ENCODE measurements around the gene MORN1. TPM values are rescaled to one million over a fixed set of nuclear protein-coding genes. Genes with fewer than 3 reads are reported as not detected.

Gene MORN1
- total RNA-seq, 2 experiments from 2014 or later, result 5.3 to 6.5 TPM

DNA sequence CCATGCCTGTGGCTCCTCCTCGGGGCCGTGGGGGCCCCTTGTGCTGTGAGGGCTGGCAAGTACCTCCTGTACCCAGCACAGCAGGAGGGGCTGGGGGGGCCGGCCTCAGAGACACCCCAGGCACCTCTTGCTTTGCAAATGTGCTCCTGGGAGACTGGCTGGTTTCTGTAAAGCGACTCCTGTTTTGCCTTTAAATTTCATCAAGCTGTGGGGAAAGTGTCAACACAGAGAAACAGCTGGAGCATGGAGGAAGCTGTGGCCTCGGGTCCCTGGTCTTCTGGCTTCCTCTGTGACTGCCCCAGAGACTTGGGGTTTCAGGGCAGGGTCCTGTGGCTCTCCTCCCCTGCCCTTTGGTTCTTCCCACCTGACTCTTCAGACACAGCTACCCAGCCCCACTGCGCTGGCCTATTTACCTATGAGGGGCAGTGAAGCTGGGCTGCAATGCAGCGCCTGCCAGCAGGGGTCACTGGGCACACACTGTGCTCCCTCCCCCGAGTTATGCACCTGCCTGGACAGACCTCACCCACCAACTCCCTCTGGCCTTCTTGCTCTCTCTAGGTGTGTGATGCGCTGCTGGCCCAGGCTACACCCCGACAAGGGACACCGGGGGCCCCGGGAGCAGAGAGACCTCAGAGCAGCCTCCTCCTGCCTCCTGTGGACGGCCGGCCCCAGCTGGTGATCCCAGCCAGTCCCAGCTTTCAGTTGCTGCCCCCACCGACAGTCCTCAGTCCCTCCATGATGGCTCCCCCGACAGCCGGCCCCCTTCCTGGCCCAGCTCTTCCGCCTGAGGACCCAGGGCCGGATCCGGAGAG lies 38.6 kb upstream of the MORN1 start:
- peaks cover 9% of the 10 kb centered on the region for H3K4me1 ChIP-seq (ENCODE audit: insufficient read depth, low read length)
- intact Hi-C loops (cut with DNase I, micrococcal nuclease), result no loop called here
- Mint-ChIP-seq H3K9me3 (no peaks in the 10 kb centered on the region), H3K27me3 (no peaks in the 10 kb centered on the region), H3K36me3 (ENCODE audit: low read depth) (no peaks in the 10 kb centered on the region), H3K27ac (no peak overlapping the region), H3K4me3 (no peak overlapping the region), H3K4me1 (ENCODE audit: low read depth) (no peaks in the 10 kb centered on the region)
- H3K27ac ChIP-seq (ENCODE audit: low read depth in 1 of 2, low read length in 2 of 2), result no peak overlapping the region
- H3K4me3 ChIP-seq (ENCODE audit: low read length), result no peak overlapping the region
- H3K36me3 ChIP-seq (ENCODE audit: insufficient read depth, low read length), result peaks cover 8% of the 10 kb centered on the region
- H3K27me3 ChIP-seq (ENCODE audit: control insufficient read depth in 1 of 2, insufficient read depth in 2 of 2, low read length in 2 of 2), result no peaks in the 10 kb centered on the region
- ChIA-PET CTCF (no interaction called here), POLR2A (interaction anchor here (0.9 kb wide), 1 partner anchor 14 kb away, joined by 4 read pairs; no protein-coding TSS in a partner anchor)
- ATAC-seq (ENCODE audit: poor library complexity), result no peak
- TF ChIP-seq, protein P1, sequence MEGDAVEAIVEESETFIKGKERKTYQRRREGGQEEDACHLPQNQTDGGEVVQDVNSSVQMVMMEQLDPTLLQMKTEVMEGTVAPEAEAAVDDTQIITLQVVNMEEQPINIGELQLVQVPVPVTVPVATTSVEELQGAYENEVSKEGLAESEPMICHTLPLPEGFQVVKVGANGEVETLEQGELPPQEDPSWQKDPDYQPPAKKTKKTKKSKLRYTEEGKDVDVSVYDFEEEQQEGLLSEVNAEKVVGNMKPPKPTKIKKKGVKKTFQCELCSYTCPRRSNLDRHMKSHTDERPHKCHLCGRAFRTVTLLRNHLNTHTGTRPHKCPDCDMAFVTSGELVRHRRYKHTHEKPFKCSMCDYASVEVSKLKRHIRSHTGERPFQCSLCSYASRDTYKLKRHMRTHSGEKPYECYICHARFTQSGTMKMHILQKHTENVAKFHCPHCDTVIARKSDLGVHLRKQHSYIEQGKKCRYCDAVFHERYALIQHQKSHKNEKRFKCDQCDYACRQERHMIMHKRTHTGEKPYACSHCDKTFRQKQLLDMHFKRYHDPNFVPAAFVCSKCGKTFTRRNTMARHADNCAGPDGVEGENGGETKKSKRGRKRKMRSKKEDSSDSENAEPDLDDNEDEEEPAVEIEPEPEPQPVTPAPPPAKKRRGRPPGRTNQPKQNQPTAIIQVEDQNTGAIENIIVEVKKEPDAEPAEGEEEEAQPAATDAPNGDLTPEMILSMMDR (IDR thresholded peaks at IDR 0.05), result no peak
- DNase-seq, result no peak
- peaks cover 0 to 23% of the 10 kb centered on the region in 2 experiments for H3K9me3 ChIP-seq (ENCODE audit: control insufficient read depth in 1 of 2, insufficient read depth in 1 of 2, low read length in 2 of 2)

DNA sequence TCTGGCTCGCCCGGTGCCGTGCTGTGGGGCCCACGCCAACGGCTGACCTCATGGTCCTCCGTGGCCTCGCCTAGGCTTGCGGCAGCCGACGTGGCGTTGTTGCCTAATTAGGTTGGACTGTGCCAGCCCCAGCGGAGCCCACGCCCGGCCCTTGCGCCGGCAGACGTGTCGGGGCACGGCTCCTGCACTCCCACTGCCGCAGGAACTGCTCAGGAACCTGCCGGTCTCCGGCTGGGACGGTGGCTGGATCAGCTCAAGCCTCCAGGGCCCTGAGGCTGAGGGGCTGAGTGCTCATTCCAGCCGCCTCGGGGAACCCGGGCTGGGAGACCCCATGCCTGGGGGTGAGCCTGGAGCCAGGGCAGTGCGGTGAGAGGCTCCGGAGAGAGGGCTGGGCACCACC lies 37.1 kb upstream of the MORN1 start:
- Histone ChIP-seq H3K4me1 (ENCODE audit: insufficient read depth, low read length) (peaks cover 9% of the 10 kb centered on the region), H3K27ac (ENCODE audit: low read depth in 1 of 2, low read length in 2 of 2) (no peak overlapping the region), H3K36me3 (ENCODE audit: insufficient read depth, low read length) (peaks cover 4% of the 10 kb centered on the region), H3K9me3 (ENCODE audit: control insufficient read depth in 1 of 2, insufficient read depth in 1 of 2, low read length in 2 of 2) (peaks cover 0 to 27% of the 10 kb centered on the region in 2 experiments), H3K27me3 (ENCODE audit: control insufficient read depth in 1 of 2, insufficient read depth in 2 of 2, low read length in 2 of 2) (no peaks in the 10 kb centered on the region), H3K4me3 (ENCODE audit: low read length) (no peak overlapping the region)
- H3K9me3 Mint-ChIP-seq, result no peaks in the 10 kb centered on the region
- ChIA-PET POLR2A (no interaction called here), CTCF (no interaction called here)
- no peaks in the 10 kb centered on the region for H3K4me1 Mint-ChIP-seq (ENCODE audit: low read depth)
- intact Hi-C loops (cut with DNase I, micrococcal nuclease), result no loop called here
- ATAC-seq (ENCODE audit: poor library complexity) (no peak), DNase-seq (no peak)
- TF ChIP-seq, protein P1 (IDR thresholded peaks at IDR 0.05), result no peak
- H3K27me3 Mint-ChIP-seq, result no peaks in the 10 kb centered on the region
- no peak overlapping the region for H3K4me3 Mint-ChIP-seq
- H3K36me3 Mint-ChIP-seq (ENCODE audit: low read depth), result peaks cover 2% of the 10 kb centered on the region
- H3K27ac Mint-ChIP-seq, result no peak overlapping the region

DNA sequence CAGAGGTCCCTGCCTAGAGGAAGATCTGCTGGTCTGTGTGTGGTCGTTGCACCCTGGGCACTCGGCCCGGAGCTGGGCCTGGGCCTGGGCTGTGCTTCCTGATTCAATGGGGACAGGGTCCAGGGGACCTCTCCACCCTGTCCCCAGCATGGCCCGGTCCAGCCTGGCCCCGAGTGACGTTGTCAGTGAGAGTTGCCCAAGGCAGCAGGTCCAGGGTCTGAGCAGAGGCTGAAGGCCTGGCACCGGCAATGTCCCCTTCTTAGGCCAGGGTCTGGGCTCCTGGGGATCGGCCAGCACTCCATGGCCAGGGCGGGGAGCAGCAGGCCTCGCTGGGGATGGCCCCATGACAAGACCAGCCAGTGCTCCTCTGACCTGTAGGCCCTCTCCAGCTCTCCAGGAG lies 36.6 kb upstream of the MORN1 start:
- Mint-ChIP-seq H3K27me3 (no peaks in the 10 kb centered on the region), H3K27ac (no peak overlapping the region)
- intact Hi-C loops (cut with DNase I, micrococcal nuclease), result no loop called here

More for the DNA sequence above, 36.6 kb upstream of the MORN1 start:
- no peak overlapping the region for H3K27ac ChIP-seq (ENCODE audit: low read depth in 1 of 2, low read length in 2 of 2)
- H3K36me3 Mint-ChIP-seq (ENCODE audit: low read depth), result peaks cover 4% of the 10 kb centered on the region
- peaks cover 2 to 27% of the 10 kb centered on the region in 2 experiments for H3K9me3 ChIP-seq (ENCODE audit: control insufficient read depth in 1 of 2, insufficient read depth in 1 of 2, low read length in 2 of 2)
- H3K4me3 Mint-ChIP-seq, result no peak overlapping the region
- no peak overlapping the region for H3K4me3 ChIP-seq (ENCODE audit: low read length)
- H3K4me1 ChIP-seq (ENCODE audit: insufficient read depth, low read length), result peaks cover 9% of the 10 kb centered on the region
- no peaks in the 10 kb centered on the region for H3K36me3 ChIP-seq (ENCODE audit: insufficient read depth, low read length)
- H3K4me1 Mint-ChIP-seq (ENCODE audit: low read depth), result no peaks in the 10 kb centered on the region
- TF ChIP-seq, protein P1 (IDR thresholded peaks at IDR 0.05), result no peak
- no peak for DNase-seq
- POLR2A ChIA-PET, result no interaction called here
- no peak for ATAC-seq (ENCODE audit: poor library complexity)
- no peaks in the 10 kb centered on the region for H3K27me3 ChIP-seq (ENCODE audit: control insufficient read depth in 1 of 2, insufficient read depth in 2 of 2, low read length in 2 of 2)
- H3K9me3 Mint-ChIP-seq, result no peaks in the 10 kb centered on the region
- CTCF ChIA-PET, result no interaction called here

Measured in CD4-positive, alpha-beta T cell (primary cell).